ENCODE results near the gene CS. TPM values are rescaled to one million over a fixed set of nuclear protein-coding genes. Genes with fewer than 3 reads are reported as not detected.

The CS gene
- polyA plus RNA-seq, 3 donors, result 55.7 to 156 (median 86.1) TPM

GRCh38 chr12:56257071-56257470 is 43.1 kb downstream of the CS start:
- peaks cover 18% of the 10 kb centered on the region for H3K4me1 Mint-ChIP-seq
- H3K36me3 ChIP-seq (replicated peaks in 1 of 2; ENCODE audit: control insufficient read depth in 1 of 2, insufficient read depth in 2 of 2, low read length in 2 of 2), result peaks cover 37 to 49% of the 10 kb centered on the region in 2 donors
- H3K4me2 ChIP-seq (replicated peaks; ENCODE audit: extremely low read depth, low read length, poor library complexity, severe bottlenecking), result peak overlapping the region; percentile 98
- no peak overlapping the region for H3K27ac Mint-ChIP-seq
- no peak for DNase-seq
- peaks cover 0 to 2% (median 0%) of the 10 kb centered on the region in 3 donors for H3K27me3 Mint-ChIP-seq (ENCODE audit: low read depth in 3 of 3)
- peaks cover 14% of the 10 kb centered on the region for H4K20me1 ChIP-seq (ENCODE audit: insufficient read depth, low read length)
- WGBS (ENCODE audit: insufficient coverage), result no CpG with 5 or more reads among the region's 8 CpGs
- H3K4me1 ChIP-seq (ENCODE audit: control insufficient read depth in 1 of 2, insufficient read depth in 2 of 2, low read length in 2 of 2), result peaks cover 17 to 18% of the 10 kb centered on the region in 2 donors
- peak overlapping the region; percentile 86 to 88 for H3K4me3 Mint-ChIP-seq
- peaks cover 18% of the 10 kb centered on the region for H3K79me2 ChIP-seq (ENCODE audit: insufficient read depth, low read length)
- H3K9ac ChIP-seq (ENCODE audit: insufficient read depth, low read length, poor library complexity, severe bottlenecking), result peak overlapping the region; percentile 84
- no peaks in the 10 kb centered on the region for H3K9me3 Mint-ChIP-seq
- H3K27ac ChIP-seq (ENCODE audit: low read depth in 1 of 2, low read length in 2 of 2), result no peak overlapping the region
- TF ChIP-seq CTCF (IDR thresholded peaks at IDR 0.05), result no peak
- no peaks in the 10 kb centered on the region for H3K27me3 ChIP-seq (ENCODE audit: control insufficient read depth in 2 of 2, insufficient read depth in 2 of 2, low read length in 2 of 2)
- peaks cover 39 to 43% of the 10 kb centered on the region in 2 donors for H3K36me3 Mint-ChIP-seq
- no peaks in the 10 kb centered on the region for H3K9me3 ChIP-seq (replicated peaks in 1 of 2; ENCODE audit: control insufficient read depth in 1 of 2, insufficient read depth in 1 of 2, low read length in 2 of 2)
- peak overlapping the region in 1 of 3 experiments; percentile 94 for H3K4me3 ChIP-seq (replicated peaks in 1 of 3; ENCODE audit: low read depth in 2 of 3, low read length in 3 of 3)
- no peak overlapping the region for H2AFZ ChIP-seq (ENCODE audit: insufficient read depth, low read depth, low read length, poor library complexity, severe bottlenecking)
- intact Hi-C loops (cut with micrococcal nuclease), result loop anchor here (5.0 to 10.0 kb wide), 2 partner anchors 50 to 62 kb away; no protein-coding TSS in a partner anchor

GRCh38 chr12:56256326-56256960 is 43.7 kb downstream of the CS start:
- no peak overlapping the region for H3K27ac Mint-ChIP-seq
- TF ChIP-seq CTCF (IDR thresholded peaks at IDR 0.05), result no peak
- intact Hi-C loops (cut with micrococcal nuclease), result loop anchor here (5.0 to 10.0 kb wide), 2 partner anchors 49 to 62 kb away; no protein-coding TSS in a partner anchor
- Histone ChIP-seq H3K79me2 (ENCODE audit: insufficient read depth, low read length) (peaks cover 18% of the 10 kb centered on the region), H2AFZ (ENCODE audit: insufficient read depth, low read depth, low read length, poor library complexity, severe bottlenecking) (no peak overlapping the region), H3K9ac (ENCODE audit: insufficient read depth, low read length, poor library complexity, severe bottlenecking) (no peak overlapping the region), H3K4me1 (ENCODE audit: control insufficient read depth in 1 of 2, insufficient read depth in 2 of 2, low read length in 2 of 2) (peaks cover 17 to 18% of the 10 kb centered on the region in 2 donors), H3K36me3 (replicated peaks in 1 of 2; ENCODE audit: control insufficient read depth in 1 of 2, insufficient read depth in 2 of 2, low read length in 2 of 2) (peaks cover 44 to 55% of the 10 kb centered on the region in 2 donors), H3K27me3 (ENCODE audit: control insufficient read depth in 2 of 2, insufficient read depth in 2 of 2, low read length in 2 of 2) (no peaks in the 10 kb centered on the region), H3K4me3 (replicated peaks in 1 of 3; ENCODE audit: low read depth in 2 of 3, low read length in 3 of 3) (no peak overlapping the region), H3K27ac (ENCODE audit: low read depth in 1 of 2, low read length in 2 of 2) (no peak overlapping the region), H3K4me2 (replicated peaks; ENCODE audit: extremely low read depth, low read length, poor library complexity, severe bottlenecking) (no peak overlapping the region), H4K20me1 (ENCODE audit: insufficient read depth, low read length) (peaks cover 14% of the 10 kb centered on the region), H3K9me3 (replicated peaks in 1 of 2; ENCODE audit: control insufficient read depth in 1 of 2, insufficient read depth in 1 of 2, low read length in 2 of 2) (no peaks in the 10 kb centered on the region)
- no peak overlapping the region for H3K4me3 Mint-ChIP-seq
- no peak for DNase-seq
- no CpG with 5 or more reads among the region's 4 CpGs for WGBS (ENCODE audit: insufficient coverage)
- H3K27me3 Mint-ChIP-seq (ENCODE audit: low read depth in 3 of 3), result peaks cover 0 to 2% (median 1%) of the 10 kb centered on the region in 3 donors
- no peaks in the 10 kb centered on the region for H3K9me3 Mint-ChIP-seq
- H3K36me3 Mint-ChIP-seq, result peaks cover 45 to 50% of the 10 kb centered on the region in 2 donors
- H3K4me1 Mint-ChIP-seq, result peaks cover 18% of the 10 kb centered on the region

Data from CD14-positive monocyte (primary cell).